MM.1S (cell line): ENCODE data around the gene FCRL2.
"Not testable (repeated sequence)": the region's sequence is repeated elsewhere in the genome, so short reads cannot be mapped to it uniquely, and the experiment has no call there.

ENCODE experiments used
- DNase-seq: peaks from one replicate; pipeline ENCODE4 v3.0.0-alpha.2; 2015
- H2AFZ ChIP-seq: fragments of 300-600 bp; sonication (generic); 2 replicates; pipeline ENCODE4 v1.6.0; 2016; ENCODE audit warnings: antibody characterized with exemption, low read length
- H3F3A ChIP-seq: fragments of 300-600 bp; sonication (generic); 2 replicates; pipeline ENCODE4 v1.6.1; 2016; ENCODE audit warnings: mild to moderate bottlenecking, antibody characterized with exemption, low read length, moderate library complexity, mixed read lengths; ENCODE audit not compliant: insufficient read depth
- H3K27ac ChIP-seq: fragments of 300-600 bp; sonication (generic); 2 replicates; pipeline ENCODE4 v1.5.1; 2016; ENCODE audit warnings: mild to moderate bottlenecking, low read length
- H3K27me3 ChIP-seq: fragments of 300-600 bp; sonication (generic); replicated peaks from 2 replicates; pipeline ENCODE4 v1.6.0; 2016; ENCODE audit warnings: low read length; ENCODE audit not compliant: insufficient read depth
- H3K36me3 ChIP-seq: fragments of 300-600 bp; sonication (generic); replicated peaks from 2 replicates; pipeline ENCODE4 v1.6.1; 2016; ENCODE audit warnings: mild to moderate bottlenecking, low read length, mixed read lengths; ENCODE audit not compliant: insufficient read depth
- H3K4me1 ChIP-seq: fragments of 300-600 bp; sonication (generic); 2 replicates; pipeline ENCODE4 v1.6.1; 2016; ENCODE audit warnings: low read length, mixed read lengths
- H3K4me2 ChIP-seq: fragments of 300-600 bp; sonication (generic); 2 replicates; pipeline ENCODE4 v1.6.0; 2016; ENCODE audit warnings: low read depth, low read length
- H3K4me3 ChIP-seq: fragments of 300-600 bp; sonication (generic); 2 replicates; pipeline ENCODE4 v1.5.1; 2016; ENCODE audit warnings: low read length, mixed read lengths
- H3K79me2 ChIP-seq: fragments of 300-600 bp; sonication (generic); 2 replicates; pipeline ENCODE4 v1.6.1; 2016; ENCODE audit warnings: mixed run types, low read length, mixed read lengths
- H3K9ac ChIP-seq: fragments of 300-600 bp; sonication (generic); 2 replicates; pipeline ENCODE4 v1.6.1; 2016; ENCODE audit warnings: low read length, mixed read lengths
- H3K9me2 ChIP-seq: fragments of 300-600 bp; sonication (generic); replicated peaks from 2 replicates; pipeline ENCODE4 v1.6.1; 2016; ENCODE audit warnings: mild to moderate bottlenecking, low read length, mixed read lengths; ENCODE audit not compliant: insufficient read depth
- H3K9me3 ChIP-seq: fragments of 300-600 bp; sonication (generic); replicated peaks from 2 replicates; pipeline ENCODE4 v1.6.1; 2016; ENCODE audit warnings: mild to moderate bottlenecking, low read length, mixed read lengths; ENCODE audit not compliant: insufficient read depth
- H4K20me1 ChIP-seq: fragments of 300-600 bp; sonication (generic); 2 replicates; pipeline ENCODE4 v1.6.1; 2016; ENCODE audit warnings: mild to moderate bottlenecking, low read length, moderate library complexity, mixed read lengths; ENCODE audit not compliant: insufficient read depth
- CTCF ChIP-seq: fragments of 300-600 bp; sonication (generic); IDR thresholded peaks from 2 replicates; pipeline ENCODE4 v1.5.1; 2016; ENCODE audit warnings: antibody characterized with exemption, low read length, mixed read lengths
- EZH2 ChIP-seq: fragments of 300-600 bp; sonication (generic); optimal IDR thresholded peaks from 2 replicates; pipeline ENCODE3; 2017; ENCODE audit warnings: low read depth, mild to moderate bottlenecking, antibody characterized with exemption, low read length, mixed read lengths
- EZH2phosphoT487 ChIP-seq: fragments of 300-600 bp; sonication (generic); IDR thresholded peaks from 2 replicates; pipeline ENCODE4 v1.6.1; 2018; ENCODE audit warnings: antibody characterized with exemption, low read length

The FCRL2 gene

DNA sequence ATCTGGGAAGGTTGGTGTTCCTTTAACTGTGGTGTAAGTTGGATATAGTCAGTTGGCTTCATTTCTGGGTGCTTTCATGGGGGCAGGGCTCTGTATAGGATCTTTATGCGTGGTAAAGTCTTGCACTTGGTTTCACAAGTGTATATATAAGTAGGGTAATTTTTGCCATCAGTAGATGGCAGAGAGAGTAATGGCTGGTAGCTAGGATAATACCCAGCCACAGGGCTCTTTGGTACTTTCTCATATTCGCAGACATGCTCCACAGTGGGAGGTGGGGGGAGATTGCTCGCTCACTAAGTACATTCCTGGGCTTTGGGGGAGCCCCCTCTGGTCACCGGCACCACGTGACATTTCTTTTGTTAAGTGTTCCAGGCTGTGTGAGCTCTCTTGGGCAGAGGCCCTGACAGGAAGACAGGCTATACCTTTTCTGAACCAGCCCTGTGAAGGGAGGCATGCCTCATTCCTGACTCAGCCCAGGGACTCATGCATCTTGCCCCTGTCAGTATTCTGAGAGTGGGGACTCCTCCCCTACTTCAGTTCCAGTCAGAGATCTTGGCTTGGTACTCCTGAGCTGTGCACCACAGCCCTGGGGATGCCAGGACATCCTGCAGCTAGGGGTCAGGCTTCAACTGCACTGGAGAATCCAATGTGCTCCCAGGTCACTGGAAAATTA lies 37.6 kb downstream of the FCRL2 start:
- Histone ChIP-seq H3F3A (peaks cover 9% of the 10 kb centered on the region; the same call in 1 of the 2 replicates), H3K27ac (no peak overlapping the region), H3K4me1 (peaks cover 34% of the 10 kb centered on the region), H3K27me3 (no peaks in the 10 kb centered on the region), H4K20me1 (no peaks in the 10 kb centered on the region), H3K4me2 (no peak overlapping the region), H3K9ac (no peak overlapping the region), H3K4me3 (no peak overlapping the region), H3K9me2 (no peaks in the 10 kb centered on the region), H3K9me3 (no peaks in the 10 kb centered on the region), H3K79me2 (no peaks in the 10 kb centered on the region), H2AFZ (no peak overlapping the region), H3K36me3 (no peaks in the 10 kb centered on the region)
- DNase-seq, result no peak
- TF ChIP-seq CTCF, result 0 out of 2 replicates have a peak, but pooled peaks have one; percentile 12
- no peak for TF ChIP-seq EZH2phosphoT487

DNA sequence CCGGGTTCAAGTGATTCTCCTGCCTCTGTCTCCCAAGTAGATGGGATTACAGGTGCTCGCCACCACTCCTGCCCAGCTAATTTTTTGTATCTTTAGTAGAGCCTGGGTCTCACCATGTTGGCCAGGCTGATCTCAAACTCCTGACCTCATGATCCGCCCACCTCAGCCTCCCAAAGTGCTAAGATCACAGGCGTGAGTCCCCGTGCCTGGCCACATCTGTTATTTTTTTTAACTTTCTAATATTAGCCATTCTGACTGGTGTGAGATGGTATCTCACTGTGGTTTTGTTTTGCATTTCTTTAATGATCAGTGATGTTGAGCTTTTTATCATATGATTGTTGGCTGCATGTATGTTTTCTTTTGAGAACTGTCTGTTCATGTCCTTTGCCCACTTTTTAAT lies 40.9 kb downstream of the FCRL2 start:
- H3F3A ChIP-seq, result peaks cover 18% of the 10 kb centered on the region; the same call in 1 of the 2 replicates
- H3K4me2 ChIP-seq, H4K20me1 ChIP-seq: not testable (repeated sequence)

GRCh38 chr1:157734321-157734720 lies 42.6 kb downstream of the FCRL2 start:
- H3K36me3 ChIP-seq, result no peaks in the 10 kb centered on the region
- H3K4me1 ChIP-seq, result peaks cover 48% of the 10 kb centered on the region
- H3K9ac ChIP-seq, result no peak overlapping the region
- peak; percentile 95 for DNase-seq
- H3K79me2 ChIP-seq, result no peaks in the 10 kb centered on the region
- no peak for TF ChIP-seq EZH2phosphoT487
- no peaks in the 10 kb centered on the region for H3K9me3 ChIP-seq
- H3K27me3 ChIP-seq, result no peaks in the 10 kb centered on the region
- peak overlapping the region; percentile 20 for H3K4me2 ChIP-seq
- H2AFZ ChIP-seq, result peak overlapping the region; percentile 32
- H3F3A ChIP-seq, result peaks cover 18% of the 10 kb centered on the region; the same call in 1 of the 2 replicates
- no peaks in the 10 kb centered on the region for H3K9me2 ChIP-seq
- no peaks in the 10 kb centered on the region for H4K20me1 ChIP-seq
- H3K27ac ChIP-seq, result peak overlapping the region; percentile 48; the same call in 1 of the 2 replicates
- no peak overlapping the region for H3K4me3 ChIP-seq

More for the DNA sequence above, 40.9 kb downstream of the FCRL2 start:
- H3K9me2 ChIP-seq, H3K79me2 ChIP-seq, H3K27ac ChIP-seq, H3K27me3 ChIP-seq, H3K9me3 ChIP-seq, H3K36me3 ChIP-seq, H2AFZ ChIP-seq, H3K9ac ChIP-seq, H3K4me3 ChIP-seq: not testable (repeated sequence)
- peak; percentile 61 for DNase-seq
- peaks cover 52% of the 10 kb centered on the region for H3K4me1 ChIP-seq

GRCh38 chr1:157732755-157733154 lies 44.2 kb downstream of the FCRL2 start:
- Histone ChIP-seq H3K9me2 (no peaks in the 10 kb centered on the region), H3K27ac (no peak overlapping the region), H3K9ac (no peak overlapping the region), H3K27me3 (no peaks in the 10 kb centered on the region), H3K36me3 (no peaks in the 10 kb centered on the region), H3K9me3 (no peaks in the 10 kb centered on the region), H3F3A (peaks cover 18% of the 10 kb centered on the region; the same call in 1 of the 2 replicates), H3K4me1 (peaks cover 43% of the 10 kb centered on the region), H3K79me2 (no peaks in the 10 kb centered on the region), H4K20me1 (no peaks in the 10 kb centered on the region), H3K4me3 (no peak overlapping the region), H3K4me2 (no peak overlapping the region), H2AFZ (no peak overlapping the region)
- no peak for TF ChIP-seq CTCF
- TF ChIP-seq EZH2phosphoT487, result no peak
- TF ChIP-seq EZH2, result no peak
- DNase-seq, result no peak
